Measurements from ENCODE around the gene OSBPL10.

Gene OSBPL10

GRCh38 chr3:31839144-31839917 is 141.7 kb downstream of the OSBPL10 start:
- no peak for DNase-seq

GRCh38 chr3:31836131-31837075 is 144.7 kb downstream of the OSBPL10 start:
- no peak for DNase-seq

GRCh38 chr3:31833391-31834190 is 147.5 kb downstream of the OSBPL10 start:
- no peak for DNase-seq

- DNase-seq: no peak
These were observed 148.5 kb downstream of the OSBPL10 start for GRCh38 chr3:31832551-31832950.

- DNase-seq: no peak
These were observed 149.5 kb downstream of the OSBPL10 start for GRCh38 chr3:31831591-31831990.

- DNase-seq: no peak
These were observed 151.1 kb downstream of the OSBPL10 start for GRCh38 chr3:31829826-31830426.

GRCh38 chr3:31829010-31829409 is 152.1 kb downstream of the OSBPL10 start:
- no peak for DNase-seq

- DNase-seq: no peak
These were observed 153.1 kb downstream of the OSBPL10 start for GRCh38 chr3:31828007-31828406.

GRCh38 chr3:31823184-31823583 is 157.9 kb downstream of the OSBPL10 start:
- no peak for DNase-seq

GRCh38 chr3:31821118-31821517 is 159.9 kb downstream of the OSBPL10 start:
- no peak for DNase-seq

- DNase-seq: no peak
These were observed 161.6 kb downstream of the OSBPL10 start for GRCh38 chr3:31819441-31819840.

- no peak for DNase-seq
These were observed 163.6 kb downstream of the OSBPL10 start for GRCh38 chr3:31817411-31817966.

- DNase-seq: no peak
These were observed 165.2 kb downstream of the OSBPL10 start for GRCh38 chr3:31815631-31816440.

- DNase-seq: no peak
These were observed 166.1 kb downstream of the OSBPL10 start for GRCh38 chr3:31815006-31815405.

- DNase-seq: no peak
These were observed 167.4 kb downstream of the OSBPL10 start for GRCh38 chr3:31813686-31814085.

GRCh38 chr3:31813197-31813596 is 167.9 kb downstream of the OSBPL10 start:
- DNase-seq: no peak

- DNase-seq: no peak
These were observed 170.1 kb downstream of the OSBPL10 start for GRCh38 chr3:31810991-31811433.

- no peak for DNase-seq
These were observed 172.8 kb downstream of the OSBPL10 start for GRCh38 chr3:31808143-31808720.

GRCh38 chr3:31804251-31805051 is 176.6 kb downstream of the OSBPL10 start:
- DNase-seq: no peak

Data from inflammatory macrophage treated with lipopolysaccharide for 1 hour (primary cell).